A549 (cell line): ENCODE measurements around the gene EDEM1.

Source experiments
- CTCF ChIP-seq: fragments of >200 bp; sonication (Bioruptor Twin); formaldehyde crosslinking; IDR thresholded peaks from 3 replicates; pipeline ENCODE4 v1.5.1; 2016
- JUN ChIP-seq, 2 experiments: fragments of >200 bp; sonication (Bioruptor Twin); formaldehyde crosslinking; IDR thresholded peaks; 2 replicates in 1 of 2; 3 replicates in 1 of 2; pipeline ENCODE4 v1.6.1; 2016 to 2017
- PBX3 ChIP-seq: IDR thresholded peaks from 2 replicates; pipeline ENCODE4 v1.6.1; 2012
- RAD21 ChIP-seq, 2 experiments: fragments of >200 bp in 1 of 2; sonication (Bioruptor Twin) in 1 of 2; formaldehyde crosslinking in 1 of 2; IDR thresholded peaks in 1 of 2; conservative IDR thresholded peaks in 1 of 2; 2 replicates in 1 of 2; 3 replicates in 1 of 2; pipeline ENCODE4 v1.6.1; 2012 to 2018; ENCODE audit warnings: inconsistent platforms in 1 of 2
- REST ChIP-seq: fragments of 200-600 bp; sonication (generic); IDR thresholded peaks from 2 replicates; pipeline ENCODE4 v1.6.1; 2016; ENCODE audit warnings: antibody characterized with exemption, mild to moderate bottlenecking, moderate library complexity

GRCh38 chr3:5141760-5142159 is 45.7 kb upstream of the EDEM1 start:
- no peak for TF ChIP-seq REST
- no peak for TF ChIP-seq PBX3
- no peak for TF ChIP-seq JUN (IDR thresholded peaks at IDR 0.05)
- no peak for TF ChIP-seq CTCF
- TF ChIP-seq RAD21 (conservative IDR thresholded peaks at IDR 0.05 in 1 of 2, IDR thresholded peaks at IDR 0.05 in 1 of 2): no peak
